ENCODE results near the gene SH3BGRL2. TPM values are rescaled to one million over a fixed set of nuclear protein-coding genes. Genes with fewer than 3 reads are reported as not detected.

SH3BGRL2 gene
- total RNA-seq, 4 donors from 2014 or later, result 20.6 to 121 (median 51.7) TPM

DNA sequence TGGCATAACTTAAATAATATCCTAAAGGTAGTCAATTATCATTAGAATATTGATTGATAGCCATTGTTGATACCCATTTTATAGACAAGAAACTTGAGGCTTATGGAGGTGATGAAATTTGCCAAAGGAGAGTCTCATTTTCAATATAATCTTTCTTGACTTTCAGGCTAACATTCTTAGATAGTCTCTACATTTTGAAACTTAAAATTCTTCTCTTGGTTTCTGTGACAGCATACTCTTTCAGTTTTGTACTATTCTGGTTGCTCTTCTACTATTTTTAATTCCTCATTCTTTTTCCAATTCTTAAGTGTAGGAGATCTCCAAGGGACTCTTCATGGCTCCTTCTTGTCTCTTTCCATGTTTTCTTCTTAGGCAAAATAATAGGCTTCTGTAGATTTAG lies 3.7 kb upstream of the SH3BGRL2 start:
- TF ChIP-seq, protein P1, sequence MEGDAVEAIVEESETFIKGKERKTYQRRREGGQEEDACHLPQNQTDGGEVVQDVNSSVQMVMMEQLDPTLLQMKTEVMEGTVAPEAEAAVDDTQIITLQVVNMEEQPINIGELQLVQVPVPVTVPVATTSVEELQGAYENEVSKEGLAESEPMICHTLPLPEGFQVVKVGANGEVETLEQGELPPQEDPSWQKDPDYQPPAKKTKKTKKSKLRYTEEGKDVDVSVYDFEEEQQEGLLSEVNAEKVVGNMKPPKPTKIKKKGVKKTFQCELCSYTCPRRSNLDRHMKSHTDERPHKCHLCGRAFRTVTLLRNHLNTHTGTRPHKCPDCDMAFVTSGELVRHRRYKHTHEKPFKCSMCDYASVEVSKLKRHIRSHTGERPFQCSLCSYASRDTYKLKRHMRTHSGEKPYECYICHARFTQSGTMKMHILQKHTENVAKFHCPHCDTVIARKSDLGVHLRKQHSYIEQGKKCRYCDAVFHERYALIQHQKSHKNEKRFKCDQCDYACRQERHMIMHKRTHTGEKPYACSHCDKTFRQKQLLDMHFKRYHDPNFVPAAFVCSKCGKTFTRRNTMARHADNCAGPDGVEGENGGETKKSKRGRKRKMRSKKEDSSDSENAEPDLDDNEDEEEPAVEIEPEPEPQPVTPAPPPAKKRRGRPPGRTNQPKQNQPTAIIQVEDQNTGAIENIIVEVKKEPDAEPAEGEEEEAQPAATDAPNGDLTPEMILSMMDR (IDR thresholded peaks at IDR 0.05; ENCODE audit: low read depth), result no peak

DNA sequence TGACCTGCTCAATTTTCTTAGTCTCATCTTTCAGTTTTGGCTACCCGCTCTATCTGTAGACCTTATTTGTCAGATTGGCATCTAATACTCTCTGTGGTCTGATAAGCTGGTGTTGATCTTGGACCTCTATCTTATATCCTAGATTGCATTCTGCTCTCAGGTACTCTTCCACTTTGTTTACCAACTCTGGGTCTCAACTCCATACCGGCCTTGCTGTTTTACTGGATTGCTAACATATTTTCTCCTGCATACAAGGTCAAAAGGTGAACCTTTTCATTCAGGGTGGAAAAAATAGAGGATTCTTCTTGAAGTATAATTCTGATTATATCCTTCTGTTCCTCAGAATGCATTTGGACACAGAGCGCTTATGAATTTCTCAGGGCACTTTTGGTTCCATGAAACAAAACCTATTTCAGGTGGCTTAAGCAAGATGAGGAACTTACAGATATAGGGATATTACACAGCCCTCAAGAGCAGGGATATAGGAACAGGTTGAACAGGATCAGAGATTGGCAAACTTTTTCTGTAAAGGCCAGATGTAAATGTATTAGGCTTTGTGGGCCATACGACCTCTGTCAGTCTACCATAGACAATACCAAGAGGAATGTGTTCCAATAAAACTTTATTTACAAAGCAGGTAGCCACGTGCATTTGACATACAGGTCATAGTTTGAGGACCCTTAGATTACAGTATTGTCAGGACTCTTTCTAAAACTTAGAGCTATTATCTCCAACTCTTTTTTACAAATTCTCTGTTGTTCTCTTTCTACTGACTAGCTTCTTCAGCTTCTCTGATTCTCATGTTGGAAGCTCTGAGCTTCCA lies 2.5 kb upstream of the SH3BGRL2 start:
- TF ChIP-seq, protein P1 (IDR thresholded peaks at IDR 0.05; ENCODE audit: low read depth), result no peak

DNA sequence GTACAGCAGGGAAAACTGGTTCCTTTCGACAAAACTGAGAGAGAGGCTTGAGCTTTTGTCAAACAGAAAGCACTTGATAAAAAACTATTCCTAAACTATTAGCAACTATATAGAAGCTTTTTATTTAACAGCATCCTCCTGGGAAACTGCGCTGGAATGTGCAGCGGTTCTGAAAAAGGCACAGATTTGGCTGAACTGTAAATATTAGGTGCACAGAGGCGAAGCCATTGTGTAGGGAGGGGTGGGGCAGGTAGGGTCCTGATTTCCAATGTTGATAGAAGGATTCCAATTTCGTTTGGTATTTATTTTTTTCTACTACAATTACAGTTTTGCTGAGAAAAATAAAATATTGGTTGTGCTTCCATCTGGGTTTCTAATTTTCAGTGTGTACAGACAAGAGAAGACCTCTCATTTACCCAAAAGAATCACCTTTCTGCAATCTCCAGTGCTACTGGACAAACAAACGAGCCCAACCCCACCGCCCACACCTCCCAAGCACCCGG lies 698 bp upstream of the SH3BGRL2 start:
- TF ChIP-seq, protein P1 (IDR thresholded peaks at IDR 0.05; ENCODE audit: low read depth), result no peak

DNA sequence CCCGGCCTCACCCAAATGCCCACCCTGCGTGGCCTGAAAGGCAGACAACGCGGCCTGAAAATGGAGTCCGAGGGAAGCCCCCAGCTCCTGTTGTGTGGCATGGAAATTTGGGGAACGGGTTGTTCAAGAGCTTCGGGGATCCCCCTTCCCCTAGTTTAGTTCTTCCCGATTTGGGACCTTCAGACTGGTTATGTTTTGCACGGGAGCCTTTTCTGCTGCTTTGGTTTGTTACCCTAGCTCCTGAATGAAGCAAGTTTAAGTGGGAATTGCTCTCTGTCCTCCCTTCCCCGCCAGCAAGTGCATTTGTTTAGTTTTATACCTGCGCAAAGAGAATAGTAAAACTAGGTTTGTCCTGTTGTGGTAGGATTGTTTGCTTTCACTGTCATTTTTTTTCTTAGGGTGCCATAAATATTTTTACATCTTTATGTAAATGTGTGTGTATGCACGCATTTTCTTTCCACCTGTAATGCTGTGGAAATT lies 604 bp downstream of the SH3BGRL2 start:
- TF ChIP-seq, protein P1 (IDR thresholded peaks at IDR 0.05; ENCODE audit: low read depth), result no peak

DNA sequence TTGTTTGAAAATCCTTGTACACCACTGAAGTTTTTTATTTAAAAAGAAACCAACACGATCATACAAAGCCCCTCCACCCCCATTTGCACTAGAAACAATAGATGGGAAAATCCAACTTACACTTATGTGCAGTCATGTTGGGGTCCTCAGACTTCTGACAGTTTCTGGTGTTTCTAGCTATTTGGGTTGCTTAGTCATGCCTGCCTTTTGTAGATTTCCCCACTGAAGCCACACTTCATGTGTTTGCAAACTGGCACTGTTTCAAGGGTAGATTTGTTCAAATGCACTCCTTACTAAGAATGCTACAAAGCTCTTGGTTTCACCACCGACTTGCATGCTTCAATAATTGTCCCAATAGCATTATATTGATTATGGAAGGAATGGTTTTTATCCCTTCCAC lies 1.5 kb downstream of the SH3BGRL2 start:
- TF ChIP-seq, protein P1 (IDR thresholded peaks at IDR 0.05; ENCODE audit: low read depth), result no peak

DNA sequence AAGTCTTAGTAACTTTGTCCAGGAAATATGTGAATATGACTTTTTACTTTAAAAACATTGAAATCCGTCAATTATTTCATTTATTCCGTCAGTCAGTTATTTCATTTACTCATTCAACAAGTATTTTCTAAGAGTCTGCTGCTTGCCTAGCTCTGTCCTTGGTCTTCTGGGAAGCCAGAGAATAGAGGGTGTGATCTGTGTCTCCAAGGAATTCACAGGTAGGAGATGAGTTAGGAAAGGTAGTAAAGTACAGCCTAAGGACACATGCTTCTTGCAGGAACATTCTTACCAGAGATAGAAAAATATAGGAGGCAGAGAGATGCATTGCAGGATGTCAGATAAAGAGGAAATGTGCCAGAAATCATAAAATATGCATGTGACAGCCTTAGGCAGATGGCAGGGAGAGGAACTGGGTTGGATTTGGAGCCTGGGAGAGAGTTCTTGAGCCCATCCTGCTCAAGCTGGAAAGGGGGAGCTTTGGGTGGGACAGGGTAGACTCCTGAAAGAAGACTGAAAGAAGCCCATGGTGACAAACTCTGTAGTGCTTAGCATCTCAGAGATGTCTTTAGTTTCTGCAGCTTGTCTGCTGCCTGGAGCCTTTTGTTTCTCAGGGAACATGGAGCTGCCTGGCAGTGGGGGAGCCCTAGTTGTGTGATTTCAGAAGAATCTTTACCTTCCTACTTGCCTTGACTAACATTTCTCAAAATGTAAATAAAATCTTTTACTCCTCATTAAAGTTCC lies 3.5 kb downstream of the SH3BGRL2 start:
- TF ChIP-seq, protein P1 (IDR thresholded peaks at IDR 0.05; ENCODE audit: low read depth), result no peak

DNA sequence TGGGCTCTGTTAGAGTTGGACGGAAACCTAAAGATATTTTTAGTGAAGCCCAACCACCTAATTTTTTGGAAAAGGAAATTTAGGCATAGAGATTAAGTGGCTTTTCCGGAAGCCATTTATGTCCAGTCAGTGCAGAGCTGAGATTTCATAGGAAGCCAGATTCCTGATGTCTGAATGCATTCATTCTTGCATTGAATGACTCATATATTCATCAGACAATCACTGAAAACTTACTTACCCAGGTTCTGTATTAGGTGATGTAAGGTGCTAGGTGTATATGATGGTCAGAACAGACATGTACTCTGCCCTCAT lies 4.1 kb downstream of the SH3BGRL2 start:
- TF ChIP-seq, protein P1 (IDR thresholded peaks at IDR 0.05; ENCODE audit: low read depth), result no peak
